GM12864 (cell line): Measurements from ENCODE around the gene H2AZ1.

ENCODE experiments used
- DNase-seq: peaks from one replicate; pipeline ENCODE4 v3.0.0-alpha.2; 2011; ENCODE audit warnings: low read depth
- H3K4me3 ChIP-seq: 2 replicates; pipeline ENCODE4 v1.5.1; 2011; ENCODE audit warnings: mild to moderate bottlenecking, low read depth, low read length, control low read depth
- TF ChIP-seq, protein P1 (sequence below): IDR thresholded peaks from 2 replicates; pipeline ENCODE4 v1.5.1; 2011; ENCODE audit warnings: low read depth, mild to moderate bottlenecking, moderate library complexity, low read length, control low read depth, inconsistent platforms; ENCODE audit errors: missing control alignments

Gene H2AZ1

DNA sequence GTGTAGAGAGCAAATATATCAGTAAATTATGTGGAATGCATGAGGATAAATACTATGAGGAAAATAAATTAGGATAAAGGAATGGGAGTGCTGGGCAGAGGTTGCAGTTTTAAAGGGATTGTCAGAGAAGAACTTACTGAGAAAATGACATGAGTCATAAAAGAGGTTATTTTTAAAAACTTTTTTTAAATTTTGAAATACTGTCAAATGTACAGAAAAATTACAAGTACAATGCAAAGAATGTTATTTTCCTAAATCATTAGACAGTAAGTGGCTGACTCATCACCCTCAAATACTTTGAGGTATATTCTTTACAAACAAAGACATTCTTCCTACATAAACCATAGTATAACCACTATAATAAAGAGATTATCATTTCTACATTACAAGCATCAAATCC is 29.8 kb upstream of the H2AZ1 start:
- no peak for DNase-seq
- TF ChIP-seq, protein P1, sequence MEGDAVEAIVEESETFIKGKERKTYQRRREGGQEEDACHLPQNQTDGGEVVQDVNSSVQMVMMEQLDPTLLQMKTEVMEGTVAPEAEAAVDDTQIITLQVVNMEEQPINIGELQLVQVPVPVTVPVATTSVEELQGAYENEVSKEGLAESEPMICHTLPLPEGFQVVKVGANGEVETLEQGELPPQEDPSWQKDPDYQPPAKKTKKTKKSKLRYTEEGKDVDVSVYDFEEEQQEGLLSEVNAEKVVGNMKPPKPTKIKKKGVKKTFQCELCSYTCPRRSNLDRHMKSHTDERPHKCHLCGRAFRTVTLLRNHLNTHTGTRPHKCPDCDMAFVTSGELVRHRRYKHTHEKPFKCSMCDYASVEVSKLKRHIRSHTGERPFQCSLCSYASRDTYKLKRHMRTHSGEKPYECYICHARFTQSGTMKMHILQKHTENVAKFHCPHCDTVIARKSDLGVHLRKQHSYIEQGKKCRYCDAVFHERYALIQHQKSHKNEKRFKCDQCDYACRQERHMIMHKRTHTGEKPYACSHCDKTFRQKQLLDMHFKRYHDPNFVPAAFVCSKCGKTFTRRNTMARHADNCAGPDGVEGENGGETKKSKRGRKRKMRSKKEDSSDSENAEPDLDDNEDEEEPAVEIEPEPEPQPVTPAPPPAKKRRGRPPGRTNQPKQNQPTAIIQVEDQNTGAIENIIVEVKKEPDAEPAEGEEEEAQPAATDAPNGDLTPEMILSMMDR: no peak
- no peak overlapping the region for H3K4me3 ChIP-seq

DNA sequence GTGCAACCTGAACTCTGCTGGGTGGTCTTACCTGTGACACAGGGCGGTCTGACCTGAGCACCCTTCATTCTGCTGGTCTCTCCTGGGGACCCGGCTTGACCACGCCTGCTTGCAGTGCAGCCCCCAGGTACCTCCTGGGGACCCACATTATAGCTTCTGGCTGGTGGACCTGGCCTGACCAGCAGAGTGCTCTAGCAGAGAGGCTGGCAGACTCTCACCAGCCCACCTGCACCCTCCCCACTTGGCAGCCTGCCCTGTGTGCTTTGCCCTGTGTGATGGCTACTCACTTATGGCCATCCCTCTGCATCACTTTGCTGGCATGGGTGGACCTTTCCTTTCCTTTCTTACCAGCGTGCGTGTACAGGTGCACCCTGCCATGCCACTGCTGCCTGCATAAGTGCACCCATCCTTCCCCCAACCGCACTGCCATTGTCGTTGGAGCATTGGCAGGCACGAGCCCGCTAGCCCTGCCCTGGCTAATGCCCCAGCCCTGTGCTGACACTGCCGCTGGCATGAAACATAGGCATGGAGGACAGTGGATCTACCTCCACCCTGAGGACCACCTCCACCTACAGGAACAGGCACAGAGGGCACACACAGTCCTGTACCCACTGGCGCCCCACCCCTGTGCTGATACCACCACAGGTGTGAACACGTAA is 21.5 kb upstream of the H2AZ1 start:
- no peak for DNase-seq
- TF ChIP-seq, protein P1: no peak
- H3K4me3 ChIP-seq: no peak overlapping the region

DNA sequence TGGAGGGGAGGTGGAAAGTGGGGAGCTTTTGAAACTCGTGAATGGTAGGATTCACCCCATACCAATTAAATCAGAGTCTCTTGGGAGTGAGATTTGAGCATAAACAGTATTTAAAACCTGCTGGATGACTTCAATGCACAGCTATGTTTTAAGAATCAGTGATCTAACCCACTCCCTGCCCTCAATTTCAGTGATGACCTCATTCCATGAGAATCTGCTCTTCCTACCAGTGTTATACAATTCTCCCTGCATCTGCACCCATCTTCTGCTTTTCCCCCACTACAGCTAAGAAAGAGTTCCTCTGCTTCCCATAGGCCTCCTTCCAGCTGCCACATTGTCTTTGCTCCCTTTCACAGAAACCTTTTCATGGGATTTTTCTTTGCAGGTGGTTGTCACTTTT is 18.3 kb upstream of the H2AZ1 start:
- H3K4me3 ChIP-seq: no peak overlapping the region
- no peak for DNase-seq
- TF ChIP-seq, protein P1: no peak

DNA sequence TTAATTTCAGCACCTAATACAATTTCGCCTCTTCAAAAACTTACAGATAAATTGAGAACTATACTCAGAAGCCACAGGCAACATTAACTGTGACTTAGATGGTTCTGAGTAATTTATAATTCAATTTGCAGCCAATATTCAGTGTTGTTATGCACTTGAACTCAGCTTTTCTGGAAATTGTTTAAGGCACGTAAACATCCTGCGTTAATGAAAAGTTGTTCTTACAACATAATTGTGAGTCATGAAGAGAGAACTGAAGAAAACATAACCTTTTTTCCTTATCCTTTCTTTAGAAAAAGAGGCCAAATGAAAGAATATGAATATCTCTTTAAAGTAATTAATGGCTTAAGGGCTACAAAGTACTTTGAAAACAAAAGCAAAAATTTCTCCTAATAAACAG is 16.6 kb upstream of the H2AZ1 start:
- TF ChIP-seq, protein P1: no peak
- DNase-seq: no peak

DNA sequence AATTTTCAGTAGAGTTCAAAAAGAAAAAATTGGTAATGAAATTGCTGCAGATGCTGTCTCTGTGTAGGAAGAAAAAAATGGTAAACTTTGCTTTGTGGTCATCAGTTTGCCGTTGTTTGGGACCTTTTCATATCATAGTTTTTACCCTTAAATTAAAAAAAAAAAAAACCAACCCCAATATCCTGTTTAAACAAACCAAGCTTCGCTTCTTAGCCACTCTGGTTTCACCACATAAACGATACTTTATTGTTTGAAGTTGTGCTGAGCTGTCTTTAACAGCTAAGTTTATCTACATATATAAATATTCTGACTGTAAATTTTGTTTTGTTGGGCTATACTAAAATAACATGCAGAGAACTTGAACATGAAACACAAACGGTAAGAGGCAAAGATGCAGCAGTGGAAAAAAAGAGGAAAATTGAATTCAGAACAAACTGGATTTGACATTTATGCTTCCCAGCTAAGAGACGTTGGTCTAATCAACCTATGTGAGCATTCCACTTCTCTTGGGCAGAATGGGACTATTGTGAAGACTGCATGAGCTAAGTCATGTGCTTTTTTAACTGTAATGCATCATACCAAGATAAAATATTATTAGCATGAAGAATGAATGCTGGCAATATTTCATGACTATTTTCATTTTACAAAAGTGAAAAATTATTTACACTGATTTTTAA is 15.7 kb upstream of the H2AZ1 start:
- no peak overlapping the region for H3K4me3 ChIP-seq
- no peak for DNase-seq
- TF ChIP-seq, protein P1: no peak

More for the DNA sequence above, 16.6 kb upstream of the H2AZ1 start:
- H3K4me3 ChIP-seq: no peak overlapping the region

DNA sequence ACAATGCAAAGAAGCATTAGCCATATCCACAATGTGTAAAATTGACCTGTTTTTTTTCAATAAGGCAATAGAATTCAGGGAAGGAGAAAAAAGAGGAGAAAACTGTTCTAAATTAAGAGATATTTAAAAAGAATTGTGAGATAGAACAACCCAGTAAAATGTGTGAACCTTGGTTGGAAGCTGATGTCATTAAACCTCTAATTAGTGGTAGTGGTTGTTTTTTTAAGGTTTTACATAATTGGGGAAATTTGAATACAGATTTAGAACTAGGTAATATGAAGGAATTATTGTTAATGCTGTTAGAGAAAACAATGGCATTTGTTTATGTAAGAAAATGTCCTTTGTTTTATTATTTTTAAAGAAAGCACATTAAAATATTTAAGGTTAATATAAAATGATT is 15.1 kb upstream of the H2AZ1 start:
- DNase-seq: no peak
- TF ChIP-seq, protein P1: no peak
- H3K4me3 ChIP-seq: no peak overlapping the region

DNA sequence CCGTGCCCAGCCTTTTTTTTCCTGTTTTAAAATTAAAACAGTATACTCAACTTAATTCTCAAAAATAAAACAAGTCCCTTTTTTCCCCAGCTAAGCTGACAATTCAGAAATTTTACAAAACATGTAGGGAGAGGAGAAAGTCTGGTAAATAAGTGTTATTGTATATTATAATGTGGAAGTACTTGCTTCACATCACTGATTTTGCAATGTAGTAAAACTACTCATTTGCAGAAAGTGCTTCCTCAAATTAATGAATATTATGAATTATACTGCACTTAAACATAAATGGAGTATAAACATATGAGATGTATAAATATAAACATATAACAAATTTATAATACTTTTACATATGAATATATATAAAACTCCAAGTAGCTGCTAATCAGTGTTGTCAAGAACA is 11.6 kb upstream of the H2AZ1 start:
- H3K4me3 ChIP-seq: no peak overlapping the region
- DNase-seq: no peak
- TF ChIP-seq, protein P1: no peak
